Lung (tissue), 12 donors: Measurements from ENCODE around the gene PKP3. TPM values are rescaled to one million over a fixed set of nuclear protein-coding genes. Genes with fewer than 3 reads are reported as not detected.
"Not testable (repeated sequence)": the region's sequence is repeated elsewhere in the genome, so short reads cannot be mapped to it uniquely, and the experiment has no call there.

Source experiments
- ATAC-seq: fragments of 200-7000 bp; cut with Tn5 transposase; one replicate; pipeline ENCODE4 v1.9.1; 2020; ENCODE audit warnings: moderate number of reproducible peaks; ENCODE audit not compliant: insufficient read depth, low FRiP score
- DNase-seq, 3 donors: peaks; one replicate each; pipeline ENCODE4 v3.0.0-alpha.2; 2013 to 2017
- H3K27ac ChIP-seq, 2 donors: one replicate each; pipeline ENCODE4 v1.5.1; 2013; ENCODE audit warnings: mild to moderate bottlenecking in 2 of 2, moderate library complexity in 2 of 2, control low read depth in 1 of 2, inconsistent platforms in 1 of 2, low read depth in 1 of 2, low read length in 1 of 2
- H3K27me3 ChIP-seq, 3 donors: one replicate each; pipeline ENCODE4 v1.5.1; 2013; ENCODE audit warnings: low read length in 2 of 3; ENCODE audit not compliant: control insufficient read depth in 3 of 3, insufficient read depth in 3 of 3
- H3K36me3 ChIP-seq, 4 donors: one replicate each; pipeline ENCODE4 v1.5.1; 2013; ENCODE audit warnings: low read length in 4 of 4, mild to moderate bottlenecking in 1 of 4, moderate library complexity in 1 of 4; ENCODE audit not compliant: control insufficient read depth in 4 of 4, insufficient read depth in 4 of 4
- H3K4me1 ChIP-seq, 5 donors: one replicate each; pipeline ENCODE4 v1.5.1; 2013; ENCODE audit warnings: low read length in 5 of 5, mild to moderate bottlenecking in 2 of 5, moderate library complexity in 1 of 5; ENCODE audit not compliant: control insufficient read depth in 5 of 5, insufficient read depth in 5 of 5
- H3K4me3 ChIP-seq: one replicate; pipeline ENCODE4 v1.5.1; 2013; ENCODE audit warnings: mild to moderate bottlenecking, control low read depth, moderate library complexity
- H3K9ac ChIP-seq, 2 donors: one replicate each; pipeline ENCODE4 v1.5.1; 2013; ENCODE audit warnings: low read length in 2 of 2, control low read depth in 1 of 2; ENCODE audit not compliant: insufficient read depth in 1 of 2
- H3K9me3 ChIP-seq, 4 donors: one replicate each; pipeline ENCODE4 v1.5.1; 2013; ENCODE audit warnings: low read length in 3 of 4, mild to moderate bottlenecking in 1 of 4, moderate library complexity in 1 of 4; ENCODE audit not compliant: control insufficient read depth in 4 of 4, insufficient read depth in 3 of 4
- WGBS, 2 donors: extraction: QIAGEN DNeasy Blood & Tissue Kit; methylation state at CpG; one replicate each; pipeline ENCODE4 v1.1.7; 2013; 5-methylcytosine and 5-hydroxymethylcytosine counted together
- polyA plus RNA-seq, 2 donors: library from polyadenylated mRNA; stranded (reverse); fragments of 200-250 nt; gene quantifications; one replicate each; pipeline ENCODE4 v1.2.1, GENCODE V29; 2013
- total RNA-seq, 2 donors: library from RNA; depleted of rRNA in 1 of 2; stranded (reverse); fragments of >200 nt in 1 of 2; gene quantifications; one replicate each; pipeline ENCODE4 v1.2.1, GENCODE V29; 2014 to 2021
- TF ChIP-seq, protein P1 (sequence below): IDR thresholded peaks from 2 replicates; pipeline ENCODE4 v1.5.1; 2012; ENCODE audit warnings: mild to moderate bottlenecking; ENCODE audit errors: control extremely low read depth, extremely low read depth
- donor health status: control.
- donor health status: control.
- donor health status: Bipolar disorder and iron deficiency.
- donor health status: healthy.
- donor health status: DM: yes; HTN: yes; CAD: no.

PKP3 gene
- total and polyA plus RNA-seq, 4 donors: 15.7 to 63.1 (median 40.3) TPM

DNA sequence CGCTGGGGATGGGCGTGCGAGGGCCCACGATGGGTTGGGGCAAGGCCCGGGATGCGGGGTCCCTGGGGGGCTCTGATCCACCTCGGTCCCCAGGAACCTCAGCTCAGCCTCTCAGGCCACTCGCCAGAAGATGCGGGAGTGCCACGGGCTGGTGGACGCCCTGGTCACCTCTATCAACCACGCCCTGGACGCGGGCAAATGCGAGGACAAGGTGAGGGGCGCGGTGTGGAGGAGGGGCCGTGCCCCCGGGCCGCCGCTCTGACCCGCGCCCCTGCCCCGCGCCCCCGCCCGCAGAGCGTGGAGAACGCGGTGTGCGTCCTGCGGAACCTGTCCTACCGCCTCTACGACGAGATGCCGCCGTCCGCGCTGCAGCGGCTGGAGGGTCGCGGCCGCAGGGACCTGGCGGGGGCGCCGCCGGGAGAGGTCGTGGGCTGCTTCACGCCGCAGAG, 6.3 kb downstream of the PKP3 start:
- no peak overlapping the region for H3K4me3 ChIP-seq
- 21 to 66% methylated on average over 21 to 50 of the region's 50 CpGs for WGBS, 2 donors

DNA sequence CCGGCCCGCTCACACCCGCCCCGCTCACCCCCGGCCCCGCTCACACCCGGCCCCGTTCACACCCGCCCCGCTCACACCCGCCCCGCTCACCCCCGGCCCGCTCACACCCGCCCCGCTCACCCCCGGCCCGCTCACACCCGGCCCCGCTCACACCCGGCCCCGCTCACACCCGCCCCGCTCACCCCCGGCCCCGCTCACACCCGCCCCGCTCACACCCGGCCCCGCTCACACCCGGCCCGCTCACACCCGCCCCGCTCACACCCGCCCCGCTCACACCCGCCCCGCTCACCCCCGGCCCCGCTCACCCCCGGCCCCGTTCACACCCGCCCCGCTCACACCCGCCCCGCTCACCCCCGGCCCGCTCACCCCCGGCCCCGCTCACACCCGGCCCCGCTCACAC, 7.2 kb downstream of the PKP3 start:
- not testable (repeated sequence) for H3K4me3 ChIP-seq, ATAC-seq, H3K4me1 ChIP-seq, H3K9me3 ChIP-seq, H3K27me3 ChIP-seq, DNase-seq, H3K27ac ChIP-seq, H3K9ac ChIP-seq
- peaks cover 0 to 15% (median 0%) of the 10 kb centered on the region in 4 donors for H3K36me3 ChIP-seq
- 98% methylated on average over 12 of the region's 52 CpGs; no CpG with 5 or more reads in 1 of the 2 donors for WGBS, 2 donors

More for the DNA sequence above, 6.3 kb downstream of the PKP3 start:
- Histone ChIP-seq H3K4me1 (peaks cover 0 to 12% (median 0%) of the 10 kb centered on the region in 5 donors), H3K27me3 (no peaks in the 10 kb centered on the region), H3K9ac (no peak overlapping the region), H3K9me3 (no peaks in the 10 kb centered on the region), H3K36me3 (peaks cover 0 to 13% (median 0%) of the 10 kb centered on the region in 4 donors), H3K27ac (no peak overlapping the region)
- TF ChIP-seq, protein P1, sequence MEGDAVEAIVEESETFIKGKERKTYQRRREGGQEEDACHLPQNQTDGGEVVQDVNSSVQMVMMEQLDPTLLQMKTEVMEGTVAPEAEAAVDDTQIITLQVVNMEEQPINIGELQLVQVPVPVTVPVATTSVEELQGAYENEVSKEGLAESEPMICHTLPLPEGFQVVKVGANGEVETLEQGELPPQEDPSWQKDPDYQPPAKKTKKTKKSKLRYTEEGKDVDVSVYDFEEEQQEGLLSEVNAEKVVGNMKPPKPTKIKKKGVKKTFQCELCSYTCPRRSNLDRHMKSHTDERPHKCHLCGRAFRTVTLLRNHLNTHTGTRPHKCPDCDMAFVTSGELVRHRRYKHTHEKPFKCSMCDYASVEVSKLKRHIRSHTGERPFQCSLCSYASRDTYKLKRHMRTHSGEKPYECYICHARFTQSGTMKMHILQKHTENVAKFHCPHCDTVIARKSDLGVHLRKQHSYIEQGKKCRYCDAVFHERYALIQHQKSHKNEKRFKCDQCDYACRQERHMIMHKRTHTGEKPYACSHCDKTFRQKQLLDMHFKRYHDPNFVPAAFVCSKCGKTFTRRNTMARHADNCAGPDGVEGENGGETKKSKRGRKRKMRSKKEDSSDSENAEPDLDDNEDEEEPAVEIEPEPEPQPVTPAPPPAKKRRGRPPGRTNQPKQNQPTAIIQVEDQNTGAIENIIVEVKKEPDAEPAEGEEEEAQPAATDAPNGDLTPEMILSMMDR: no peak
- ATAC-seq (no peak), DNase-seq (no peak)

DNA sequence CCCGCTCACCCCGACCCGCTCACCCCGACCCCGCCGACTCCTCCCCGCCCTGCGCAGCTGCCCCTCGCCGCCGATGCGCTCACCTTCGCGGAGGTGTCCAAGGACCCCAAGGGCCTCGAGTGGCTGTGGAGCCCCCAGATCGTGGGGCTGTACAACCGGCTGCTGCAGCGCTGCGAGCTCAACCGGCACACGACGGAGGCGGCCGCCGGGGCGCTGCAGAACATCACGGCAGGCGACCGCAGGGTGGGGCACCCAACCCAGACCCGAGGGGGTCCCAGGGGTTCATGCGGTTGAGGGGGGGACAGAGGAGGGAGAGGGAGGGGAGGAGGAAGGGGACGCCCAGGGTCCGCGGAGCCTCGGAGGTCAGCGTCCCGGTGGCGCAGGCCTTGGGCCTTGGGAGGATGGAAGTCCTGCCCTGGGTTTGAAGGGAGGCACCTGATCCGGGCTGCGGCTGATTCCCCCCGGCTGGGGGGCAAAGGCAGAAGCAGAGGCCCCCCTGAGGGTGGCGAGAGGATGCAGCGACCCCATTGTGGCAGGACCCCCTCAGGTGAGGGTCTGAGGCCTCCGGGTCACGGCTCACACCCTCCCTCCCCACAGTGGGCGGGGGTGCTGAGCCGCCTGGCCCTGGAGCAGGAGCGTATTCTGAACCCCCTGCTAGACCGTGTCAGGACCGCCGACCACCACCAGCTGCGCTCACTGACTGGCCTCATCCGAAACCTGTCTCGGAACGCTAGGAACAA, 9.2 kb downstream of the PKP3 start:
- TF ChIP-seq, protein P1: no peak
- H3K27me3 ChIP-seq: no peaks in the 10 kb centered on the region
- no peak overlapping the region for H3K27ac ChIP-seq
- no peaks in the 10 kb centered on the region for H3K9me3 ChIP-seq
- ATAC-seq (no peak), DNase-seq (no peak)
- 58 to 83% methylated on average over 51 to 55 of the region's 55 CpGs for WGBS, 2 donors
- no peak overlapping the region for H3K9ac ChIP-seq
- H3K36me3 ChIP-seq: peaks cover 0 to 9% (median 0%) of the 10 kb centered on the region in 4 donors
- no peak overlapping the region for H3K4me3 ChIP-seq
- H3K4me1 ChIP-seq: peaks cover 0 to 9% (median 0%) of the 10 kb centered on the region in 5 donors

DNA sequence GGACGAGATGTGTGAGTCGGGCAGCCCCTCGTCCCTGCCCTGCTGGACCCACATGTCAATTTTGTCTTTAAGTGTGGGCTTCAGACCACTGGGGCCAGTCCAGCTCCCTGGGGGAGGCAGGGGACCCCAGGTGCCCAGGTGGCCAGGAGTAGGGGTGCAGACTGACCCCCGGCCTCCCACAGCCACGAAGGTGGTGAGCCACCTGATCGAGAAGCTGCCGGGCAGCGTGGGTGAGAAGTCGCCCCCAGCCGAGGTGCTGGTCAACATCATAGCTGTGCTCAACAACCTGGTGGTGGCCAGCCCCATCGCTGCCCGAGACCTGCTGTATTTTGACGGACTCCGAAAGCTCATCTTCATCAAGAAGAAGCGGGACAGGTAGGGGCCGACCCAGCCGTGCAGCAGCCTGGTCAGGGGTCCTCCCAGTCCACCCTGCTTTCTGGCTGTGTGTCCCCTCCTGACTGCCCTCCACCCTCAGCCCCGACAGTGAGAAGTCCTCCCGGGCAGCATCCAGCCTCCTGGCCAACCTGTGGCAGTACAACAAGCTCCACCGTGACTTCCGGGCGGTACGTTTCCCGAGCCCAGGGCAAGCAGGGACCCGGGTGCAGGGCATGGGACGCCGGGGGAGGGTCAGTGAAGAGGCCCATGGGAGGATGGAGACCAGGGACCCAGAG, 9.9 kb downstream of the PKP3 start:
- peaks cover 0 to 9% (median 0%) of the 10 kb centered on the region in 5 donors for H3K4me1 ChIP-seq
- H3K27ac ChIP-seq: no peak overlapping the region
- TF ChIP-seq, protein P1: no peak
- H3K9me3 ChIP-seq: no peaks in the 10 kb centered on the region
- 91 to 95% methylated on average over 27 of the region's 27 CpGs for WGBS, 2 donors
- H3K9ac ChIP-seq: no peak overlapping the region
- no peak for ATAC-seq
- H3K27me3 ChIP-seq: no peaks in the 10 kb centered on the region
- DNase-seq: no peak
- no peak overlapping the region for H3K4me3 ChIP-seq
- H3K36me3 ChIP-seq: peaks cover 0 to 7% (median 0%) of the 10 kb centered on the region in 4 donors
